GM12865 (cell line): ENCODE results near the gene ARF3.
A peak's percentile ranks its signal among the peaks of the same experiment; 100 is the strongest.

Experiments
- DNase-seq: peaks from one replicate; pipeline ENCODE4 v3.0.0; 2010; ENCODE audit warnings: low read depth
- H3K4me3 ChIP-seq: 2 replicates; pipeline ENCODE4 v1.5.1; 2011; ENCODE audit warnings: mild to moderate bottlenecking, low read depth, low read length, control low read depth
- CTCF ChIP-seq: IDR thresholded peaks from 2 replicates; pipeline ENCODE4 v1.5.1; 2011; ENCODE audit warnings: low read length, control low read depth, low read depth, inconsistent platforms; ENCODE audit not compliant: insufficient read depth; ENCODE audit errors: missing control alignments

Gene ARF3

GRCh38 chr12:48957141-48958048, at the start of gene ARF3:
ARF3 (minus strand) TSS chr12:48957487; CDS start chr12:48941095, 16,392 bp downstream.
- TF ChIP-seq CTCF, result no peak
- DNase-seq, result peak; percentile 96

DNA sequence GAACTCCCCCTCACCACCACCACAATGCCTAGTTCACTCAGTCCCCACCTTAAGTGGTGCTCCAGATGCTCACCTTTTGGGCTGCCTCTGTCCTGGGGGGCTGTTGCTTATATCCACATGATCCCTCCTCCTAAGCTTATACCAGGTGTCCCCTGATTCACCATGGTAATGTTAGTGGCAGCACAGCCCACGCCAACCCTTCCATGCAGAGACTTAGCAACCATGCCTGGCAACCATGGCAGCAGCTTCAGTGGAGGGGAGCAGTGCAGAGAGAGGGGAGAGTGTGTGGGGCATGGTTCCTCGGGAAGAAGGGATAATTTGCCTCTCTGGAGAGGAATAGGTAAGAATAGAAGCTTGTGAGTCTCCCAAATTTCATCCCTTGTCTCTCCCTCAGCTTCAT, 43.1 kb upstream of the ARF3 start:
- peak overlapping the region; percentile 71 for H3K4me3 ChIP-seq
- DNase-seq, result no peak
- TF ChIP-seq CTCF, result no peak

More at GRCh38 chr12:48957141-48958048, at the start of gene ARF3:
- H3K4me3 ChIP-seq, result peak within 1 kb of the TSS; percentile 90

- peak; percentile 83 for DNase-seq
- peak within 1 kb of the TSS; percentile 71 for H3K4me3 ChIP-seq
- TF ChIP-seq CTCF, result no peak
Observed at GRCh38 chr12:48999371-49000131, 42.3 kb upstream of the ARF3 start, which contains the start of gene DDN. DDN (minus strand) TSS chr12:48999375; CDS start chr12:48999287, 88 bp downstream.

GRCh38 chr12:48998497-48999353, 41.4 kb upstream of the ARF3 start:
- H3K4me3 ChIP-seq, result peak overlapping the region; percentile 71
- peak; percentile 71 for DNase-seq
- TF ChIP-seq CTCF, result no peak

DNA sequence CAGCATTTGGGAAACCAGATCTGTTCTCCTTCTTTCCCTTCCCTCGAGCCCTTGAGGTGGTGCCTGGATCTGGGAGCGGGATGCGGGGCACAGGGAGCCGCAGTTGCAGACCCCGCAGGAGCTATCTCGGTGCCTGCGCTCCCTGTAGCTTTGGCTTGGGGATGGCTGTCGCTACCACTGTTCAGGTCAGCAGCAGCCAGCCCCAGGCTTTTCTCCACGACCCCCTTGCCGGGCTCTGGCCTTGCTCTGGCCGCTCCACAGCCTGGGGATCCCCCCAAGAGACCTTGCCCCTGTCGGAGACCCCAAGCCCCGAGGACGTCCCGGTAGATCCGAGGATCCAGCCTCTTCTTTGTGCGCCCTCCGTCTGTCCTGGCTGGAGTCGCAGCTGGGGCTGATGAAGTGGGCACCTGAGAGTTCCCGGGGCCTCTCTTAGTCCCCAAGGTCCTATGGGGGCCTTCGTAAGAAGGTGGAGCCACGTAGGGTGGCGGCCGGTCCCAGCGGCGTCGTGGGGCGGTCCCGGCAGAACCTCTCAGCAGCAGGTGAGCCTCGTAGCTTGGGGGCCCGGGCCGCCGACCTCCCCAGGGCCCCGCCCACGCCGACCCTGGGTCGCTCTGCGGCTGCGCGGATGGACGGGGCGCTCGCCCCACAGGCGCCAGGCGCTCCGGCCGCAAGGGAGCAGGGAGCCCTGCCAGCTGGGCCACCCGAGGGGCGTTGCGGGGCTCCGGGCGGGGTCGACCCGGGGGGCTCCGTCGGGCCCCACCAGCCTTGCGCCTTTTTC, 40.6 kb upstream of the ARF3 start:
- peak; percentile 84 for DNase-seq
- no peak for TF ChIP-seq CTCF
- H3K4me3 ChIP-seq, result peak overlapping the region; percentile 71
